ENCODE results near the gene MMP3. TPM values are rescaled to one million over a fixed set of nuclear protein-coding genes. Genes with fewer than 3 reads are reported as not detected.

Gene MMP3
- total RNA-seq, 1 experiment from 2014 or later, result not detected

DNA sequence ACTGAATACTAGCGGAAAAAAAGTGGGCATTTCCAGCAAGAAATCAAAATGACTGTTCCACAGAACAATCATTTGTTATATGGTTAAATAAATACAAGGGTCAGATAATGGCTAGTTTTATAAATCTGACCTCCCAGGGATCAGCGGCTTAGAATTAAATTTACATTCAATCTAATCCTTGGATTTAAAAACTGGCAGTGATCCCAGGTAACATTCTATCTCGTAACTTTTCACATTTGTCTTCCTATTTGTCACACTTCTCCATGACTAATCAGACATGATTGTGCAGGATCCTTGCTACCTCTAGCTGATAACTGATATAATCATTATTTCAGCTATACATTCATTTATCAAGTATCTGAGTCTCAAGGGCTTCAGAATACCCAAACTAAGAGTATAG, 2.9 kb upstream of the MMP3 start (continued):
- TF ChIP-seq, protein P1, sequence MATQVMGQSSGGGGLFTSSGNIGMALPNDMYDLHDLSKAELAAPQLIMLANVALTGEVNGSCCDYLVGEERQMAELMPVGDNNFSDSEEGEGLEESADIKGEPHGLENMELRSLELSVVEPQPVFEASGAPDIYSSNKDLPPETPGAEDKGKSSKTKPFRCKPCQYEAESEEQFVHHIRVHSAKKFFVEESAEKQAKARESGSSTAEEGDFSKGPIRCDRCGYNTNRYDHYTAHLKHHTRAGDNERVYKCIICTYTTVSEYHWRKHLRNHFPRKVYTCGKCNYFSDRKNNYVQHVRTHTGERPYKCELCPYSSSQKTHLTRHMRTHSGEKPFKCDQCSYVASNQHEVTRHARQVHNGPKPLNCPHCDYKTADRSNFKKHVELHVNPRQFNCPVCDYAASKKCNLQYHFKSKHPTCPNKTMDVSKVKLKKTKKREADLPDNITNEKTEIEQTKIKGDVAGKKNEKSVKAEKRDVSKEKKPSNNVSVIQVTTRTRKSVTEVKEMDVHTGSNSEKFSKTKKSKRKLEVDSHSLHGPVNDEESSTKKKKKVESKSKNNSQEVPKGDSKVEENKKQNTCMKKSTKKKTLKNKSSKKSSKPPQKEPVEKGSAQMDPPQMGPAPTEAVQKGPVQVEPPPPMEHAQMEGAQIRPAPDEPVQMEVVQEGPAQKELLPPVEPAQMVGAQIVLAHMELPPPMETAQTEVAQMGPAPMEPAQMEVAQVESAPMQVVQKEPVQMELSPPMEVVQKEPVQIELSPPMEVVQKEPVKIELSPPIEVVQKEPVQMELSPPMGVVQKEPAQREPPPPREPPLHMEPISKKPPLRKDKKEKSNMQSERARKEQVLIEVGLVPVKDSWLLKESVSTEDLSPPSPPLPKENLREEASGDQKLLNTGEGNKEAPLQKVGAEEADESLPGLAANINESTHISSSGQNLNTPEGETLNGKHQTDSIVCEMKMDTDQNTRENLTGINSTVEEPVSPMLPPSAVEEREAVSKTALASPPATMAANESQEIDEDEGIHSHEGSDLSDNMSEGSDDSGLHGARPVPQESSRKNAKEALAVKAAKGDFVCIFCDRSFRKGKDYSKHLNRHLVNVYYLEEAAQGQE (IDR thresholded peaks at IDR 0.05; ENCODE audit: low read depth), result no peak
- TF ChIP-seq ZNF274 (IDR thresholded peaks at IDR 0.05; ENCODE audit: low read depth, low read length) (no peak), EGR1 (IDR thresholded peaks at IDR 0.05; ENCODE audit: low read depth) (no peak), POLR2A (IDR thresholded peaks at IDR 0.05; ENCODE audit: borderline replicate concordance, extremely low read depth, insufficient read depth, insufficient read length) (no peak), ELF1 (IDR thresholded peaks at IDR 0.05; ENCODE audit: borderline replicate concordance, low read depth) (no peak), SRF (IDR thresholded peaks at IDR 0.05; ENCODE audit: low read depth) (no peak)

DNA sequence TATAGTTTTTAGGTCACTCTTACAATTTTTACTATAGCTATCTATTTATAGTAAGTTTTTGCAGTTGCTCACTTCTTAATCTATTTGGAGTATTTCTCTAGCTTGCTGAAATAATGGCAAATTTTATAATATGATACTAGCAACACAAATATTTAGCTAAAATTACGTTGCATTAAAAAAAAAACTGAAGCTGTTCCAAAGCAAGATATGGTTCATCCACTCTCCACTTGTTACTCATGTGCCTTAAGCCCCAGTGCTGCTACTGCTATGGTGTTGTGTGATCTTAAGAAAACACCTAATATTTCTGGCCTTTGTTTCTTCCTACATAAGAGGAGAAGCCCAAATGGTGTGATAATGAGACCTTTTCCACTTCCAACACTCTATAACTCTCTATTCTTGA, 479 bp downstream of the MMP3 start:
- Histone ChIP-seq H3K9ac (ENCODE audit: low read length) (no peak overlapping the region), H3K9me3 (ENCODE audit: control insufficient read depth in 1 of 2, insufficient read depth in 1 of 2, low read depth in 1 of 2, low read length in 2 of 2) (no peaks in the 10 kb centered on the region), H3K4me3 (replicated peaks in 1 of 2; ENCODE audit: low read depth in 1 of 2, low read length in 2 of 2) (no peak overlapping the region), H3K36me3 (ENCODE audit: control insufficient read depth in 1 of 2, insufficient read depth in 2 of 2, low read length in 2 of 2) (no peaks in the 10 kb centered on the region), H3K4me2 (ENCODE audit: low read length) (no peak overlapping the region), H3K79me2 (ENCODE audit: insufficient read depth, low read length) (no peaks in the 10 kb centered on the region), H3K27ac (ENCODE audit: low read depth, low read length) (no peak overlapping the region), H3K4me1 (ENCODE audit: control insufficient read depth in 1 of 2, insufficient read depth in 2 of 2, low read length in 2 of 2) (no peaks in the 10 kb centered on the region), H3K9me2 (ENCODE audit: insufficient read depth) (no peaks in the 10 kb centered on the region), H2AFZ (ENCODE audit: low read depth, low read length, poor library complexity, severe bottlenecking) (no peak overlapping the region), H4K20me1 (ENCODE audit: insufficient read depth) (no peaks in the 10 kb centered on the region), H3K27me3 (ENCODE audit: insufficient read depth, low read length) (no peaks in the 10 kb centered on the region)
- intact Hi-C loops (cut with micrococcal nuclease), result no loop called here
- CTCF ChIA-PET, result no interaction called here
- DNase-seq (ENCODE audit: low read depth, low spot score), result no peak
- RAD21 ChIA-PET (ENCODE audit: low non-redundant PET in 1 of 2, low total read pairs in 2 of 2, uncharacterized antibody in 2 of 2, unreplicated experiment in 2 of 2), result no interaction called here
- BruUV-seq (replicated peaks), result no TSS peak
- no peak for ATAC-seq
- TF ChIP-seq ZFX (IDR thresholded peaks at IDR 0.05) (no peak), RAD21 (IDR thresholded peaks at IDR 0.05; ENCODE audit: low read depth) (no peak), ELF1 (IDR thresholded peaks at IDR 0.05; ENCODE audit: borderline replicate concordance, low read depth) (no peak), EZH2phosphoT487 (IDR thresholded peaks at IDR 0.05; ENCODE audit: borderline replicate concordance) (no peak), CBX3 (IDR thresholded peaks at IDR 0.05; ENCODE audit: low read depth) (no peak), TCF7L2 (IDR thresholded peaks at IDR 0.05; ENCODE audit: borderline replicate concordance, extremely low read depth, insufficient read depth, insufficient read length) (no peak), CEBPB (IDR thresholded peaks at IDR 0.05; ENCODE audit: low read depth) (no peak), SRF (IDR thresholded peaks at IDR 0.05; ENCODE audit: low read depth) (no peak), SP1 (IDR thresholded peaks at IDR 0.05; ENCODE audit: low read depth) (no peak), ZNF274 (IDR thresholded peaks at IDR 0.05; ENCODE audit: low read depth, low read length) (no peak), EGR1 (IDR thresholded peaks at IDR 0.05; ENCODE audit: low read depth) (no peak), YY1 (IDR thresholded peaks at IDR 0.05; ENCODE audit: extremely low read depth, insufficient replicate concordance, low read depth, low read length) (no peak)
- TF ChIP-seq, protein P1 (IDR thresholded peaks at IDR 0.05; ENCODE audit: low read depth), result no peak
- TF ChIP-seq, protein P2, sequence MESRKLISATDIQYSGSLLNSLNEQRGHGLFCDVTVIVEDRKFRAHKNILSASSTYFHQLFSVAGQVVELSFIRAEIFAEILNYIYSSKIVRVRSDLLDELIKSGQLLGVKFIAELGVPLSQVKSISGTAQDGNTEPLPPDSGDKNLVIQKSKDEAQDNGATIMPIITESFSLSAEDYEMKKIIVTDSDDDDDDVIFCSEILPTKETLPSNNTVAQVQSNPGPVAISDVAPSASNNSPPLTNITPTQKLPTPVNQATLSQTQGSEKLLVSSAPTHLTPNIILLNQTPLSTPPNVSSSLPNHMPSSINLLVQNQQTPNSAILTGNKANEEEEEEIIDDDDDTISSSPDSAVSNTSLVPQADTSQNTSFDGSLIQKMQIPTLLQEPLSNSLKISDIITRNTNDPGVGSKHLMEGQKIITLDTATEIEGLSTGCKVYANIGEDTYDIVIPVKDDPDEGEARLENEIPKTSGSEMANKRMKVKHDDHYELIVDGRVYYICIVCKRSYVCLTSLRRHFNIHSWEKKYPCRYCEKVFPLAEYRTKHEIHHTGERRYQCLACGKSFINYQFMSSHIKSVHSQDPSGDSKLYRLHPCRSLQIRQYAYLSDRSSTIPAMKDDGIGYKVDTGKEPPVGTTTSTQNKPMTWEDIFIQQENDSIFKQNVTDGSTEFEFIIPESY (IDR thresholded peaks at IDR 0.05; ENCODE audit: extremely low read depth, insufficient replicate concordance, low read length), result no peak
- TF ChIP-seq, protein P3, sequence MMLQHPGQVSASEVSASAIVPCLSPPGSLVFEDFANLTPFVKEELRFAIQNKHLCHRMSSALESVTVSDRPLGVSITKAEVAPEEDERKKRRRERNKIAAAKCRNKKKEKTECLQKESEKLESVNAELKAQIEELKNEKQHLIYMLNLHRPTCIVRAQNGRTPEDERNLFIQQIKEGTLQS (IDR thresholded peaks at IDR 0.05), result no peak
- POLR2A ChIA-PET, result no interaction called here

Measured in HCT116 (cell line).